ENCODE measurements around the gene POLR2B. TPM values are rescaled to one million over a fixed set of nuclear protein-coding genes. Genes with fewer than 3 reads are reported as not detected.
A peak's percentile ranks its signal among the peaks of the same experiment; 100 is the strongest.

Gene POLR2B
- total RNA-seq, 1 experiment from 2014 or later: 108 TPM

DNA sequence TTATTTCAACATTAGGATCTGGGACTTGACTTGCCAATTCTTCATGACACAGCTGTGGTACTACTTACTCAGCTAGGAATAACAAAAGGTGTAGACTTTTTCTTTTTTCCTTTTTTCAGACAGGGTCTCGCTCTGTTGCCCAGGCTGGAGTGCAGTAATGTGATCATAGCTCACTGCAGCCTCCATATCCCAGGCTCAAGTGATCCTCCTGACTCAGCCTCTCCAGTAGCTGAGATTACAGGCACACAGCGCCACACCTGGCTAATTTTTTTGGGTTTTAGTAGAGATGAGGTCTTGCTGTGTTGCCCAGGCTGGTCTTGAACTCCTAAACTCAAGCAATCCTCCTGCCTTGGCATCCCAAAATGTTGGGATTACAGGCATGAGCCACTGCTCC, 17.6 kb upstream of the POLR2B start:
- Histone ChIP-seq H3T11ph (ENCODE audit: low read length) (no peak overlapping the region), H4K20me1 (ENCODE audit: control insufficient read depth, insufficient read depth, insufficient read length) (no peaks in the 10 kb centered on the region), H3K23me2 (ENCODE audit: insufficient read length, low read depth, low read length, poor library complexity, severe bottlenecking) (no peaks in the 10 kb centered on the region), H2BK5ac (ENCODE audit: insufficient read length, low read length) (no peak overlapping the region), H3K23ac (ENCODE audit: insufficient read length, low read depth, low read length) (no peak overlapping the region), H3K14ac (ENCODE audit: insufficient read depth, low read length) (no peak overlapping the region), H4K91ac (ENCODE audit: insufficient read length, low read depth, low read length) (no peak overlapping the region), H3K18ac (ENCODE audit: insufficient read length, low read depth, low read length) (no peak overlapping the region), H2BK20ac (ENCODE audit: low read depth, low read length, poor library complexity, severe bottlenecking) (no peak overlapping the region), H2AK5ac (ENCODE audit: insufficient read length, low read length) (no peak overlapping the region), H2AFZ (ENCODE audit: low read length) (no peak overlapping the region), H3K79me2 (ENCODE audit: insufficient read depth, low read length) (no peaks in the 10 kb centered on the region), H3K27ac (ENCODE audit: insufficient read length, low read depth, low read length) (no peak overlapping the region), H3K27me3 (ENCODE audit: insufficient read depth, low read length) (no peaks in the 10 kb centered on the region), H3K4me1 (ENCODE audit: insufficient read depth, low read length) (no peaks in the 10 kb centered on the region), H2BK120ac (ENCODE audit: low read depth, low read length, poor library complexity, severe bottlenecking) (no peak overlapping the region), H3K79me1 (ENCODE audit: insufficient read depth, low read depth, low read length, poor library complexity, severe bottlenecking) (no peaks in the 10 kb centered on the region), H2BK15ac (ENCODE audit: low read depth, low read length) (no peak overlapping the region), H2BK12ac (ENCODE audit: insufficient read length, low read depth, low read length) (no peak overlapping the region), H4K8ac (replicated peaks; ENCODE audit: insufficient read length, low read depth, low read length) (no peak overlapping the region), H4K5ac (ENCODE audit: insufficient read length, low read depth, low read length) (no peak overlapping the region), H3K4me2 (ENCODE audit: insufficient read depth, insufficient read length, low read length) (no peak overlapping the region), H3K56ac (ENCODE audit: insufficient read length, low read depth, low read length) (no peak overlapping the region), H3K9ac (ENCODE audit: extremely low read depth, insufficient read length, low read length) (no peak overlapping the region), H3K4ac (ENCODE audit: low read depth, low read length) (no peak overlapping the region), H3K9me3 (ENCODE audit: control insufficient read depth, low read depth, low read length) (no peaks in the 10 kb centered on the region)
- Mint-ChIP-seq H3K4me3 (no peak overlapping the region), H3K36me3 (ENCODE audit: insufficient read depth in 1 of 3, low read depth in 3 of 3) (peaks cover 14 to 46% (median 29%) of the 10 kb centered on the region in 3 experiments; a peak in 6 of 7 replicates), H3K27ac (peak overlapping the region in 1 of 3 experiments; percentile 71; a peak in 1 of 7 replicates), H3K4me1 (no peaks in the 10 kb centered on the region), H3K27me3 (ENCODE audit: low read depth) (no peaks in the 10 kb centered on the region), H3K9me3 (no peaks in the 10 kb centered on the region)
- WGBS (ENCODE audit: extremely low coverage, insufficient read length, low lambda C conversion rate): no CpG with 5 or more reads among the region's 2 CpGs
- no peak for DNase-seq
- TF ChIP-seq CTCF (conservative IDR thresholded peaks at IDR 0.05): no peak

All from H9 (cell line).